DOHH2 (cell line): ENCODE results near the gene UNC119B.

Experiments used
- H3F3A ChIP-seq: fragments of 200-600 bp; sonication (generic), shearing (Covaris generic); 2 replicates; pipeline ENCODE4 v1.6.0; 2016; ENCODE audit warnings: antibody characterized with exemption, mild to moderate bottlenecking; ENCODE audit not compliant: control insufficient read depth, insufficient read depth
- H3K27ac ChIP-seq: fragments of 200-600 bp; sonication (generic); 2 replicates; pipeline ENCODE4 v1.5.1; 2014; ENCODE audit warnings: low read depth, mild to moderate bottlenecking, low read length, moderate library complexity
- H3K27me3 ChIP-seq: fragments of 200-600 bp; sonication (generic); 2 replicates; pipeline ENCODE4 v1.6.1; 2014; ENCODE audit warnings: mild to moderate bottlenecking, low read length, mixed read lengths; ENCODE audit not compliant: control insufficient read depth
- H3K36me3 ChIP-seq: fragments of 200-600 bp; sonication (generic); 2 replicates; pipeline ENCODE4 v1.6.1; 2014; ENCODE audit warnings: mild to moderate bottlenecking, low read length, moderate library complexity, mixed read lengths; ENCODE audit not compliant: control insufficient read depth
- H3K4me1 ChIP-seq: fragments of 200-600 bp; sonication (generic); 2 replicates; pipeline ENCODE4 v1.6.1; 2014; ENCODE audit warnings: mild to moderate bottlenecking, low read length, mixed read lengths; ENCODE audit not compliant: control insufficient read depth
- H3K4me2 ChIP-seq: fragments of 200-600 bp; sonication (generic); 2 replicates; pipeline ENCODE4 v1.6.0; 2014; ENCODE audit warnings: mild to moderate bottlenecking, low read length, moderate library complexity
- H3K4me3 ChIP-seq: fragments of 200-600 bp; sonication (generic); 2 replicates; pipeline ENCODE4 v1.5.1; 2014; ENCODE audit warnings: mild to moderate bottlenecking, low read length, mixed read lengths
- H3K79me2 ChIP-seq: fragments of 200-600 bp; sonication (generic); 2 replicates; pipeline ENCODE4 v1.6.1; 2014; ENCODE audit warnings: mild to moderate bottlenecking, low read length, mixed read lengths; ENCODE audit not compliant: control insufficient read depth
- H3K9me2 ChIP-seq: fragments of 200-600 bp; sonication (generic); replicated peaks from 2 replicates; pipeline ENCODE4 v1.6.1; 2014; ENCODE audit warnings: mild to moderate bottlenecking, low read length, mixed read lengths; ENCODE audit not compliant: control insufficient read depth
- H3K9me3 ChIP-seq: fragments of 200-600 bp; sonication (generic); 2 replicates; pipeline ENCODE4 v1.6.1; 2014; ENCODE audit warnings: antibody characterized with exemption, low read length, mixed read lengths; ENCODE audit not compliant: control insufficient read depth, insufficient read depth
- H4K20me1 ChIP-seq: fragments of 200-600 bp; sonication (generic); 2 replicates; pipeline ENCODE4 v1.6.0; 2014; ENCODE audit warnings: low read depth, mild to moderate bottlenecking, antibody characterized with exemption, low read length, moderate library complexity; ENCODE audit not compliant: control insufficient read depth, insufficient read depth
- EZH2phosphoT487 ChIP-seq: fragments of 200-600 bp; sonication (generic); IDR thresholded peaks from 2 replicates; pipeline ENCODE4 v1.6.1; 2017; ENCODE audit warnings: borderline replicate concordance, mild to moderate bottlenecking, antibody characterized with exemption, low read length, moderate library complexity, mixed read lengths
- TF ChIP-seq, protein P1 (sequence below): fragments of 200-600 bp; sonication (generic); IDR thresholded peaks from one replicate; pipeline ENCODE4 v1.5.1; 2014; ENCODE audit warnings: antibody characterized with exemption, mild to moderate bottlenecking, low read depth, low read length; ENCODE audit not compliant: poor library complexity, severe bottlenecking

The UNC119B gene

GRCh38 chr12:120735181-120735580 is 24.9 kb downstream of the UNC119B start:
- Histone ChIP-seq H3K27me3 (no peaks in the 10 kb centered on the region), H3K36me3 (no peaks in the 10 kb centered on the region), H3K4me2 (no peak overlapping the region), H3K79me2 (no peaks in the 10 kb centered on the region), H3K4me3 (no peak overlapping the region), H3K9me2 (no peaks in the 10 kb centered on the region), H3K4me1 (no peaks in the 10 kb centered on the region), H3F3A (no peaks in the 10 kb centered on the region), H3K27ac (no peak overlapping the region), H3K9me3 (no peaks in the 10 kb centered on the region), H4K20me1 (no peaks in the 10 kb centered on the region)
- no peak for TF ChIP-seq EZH2phosphoT487
- TF ChIP-seq, protein P1, sequence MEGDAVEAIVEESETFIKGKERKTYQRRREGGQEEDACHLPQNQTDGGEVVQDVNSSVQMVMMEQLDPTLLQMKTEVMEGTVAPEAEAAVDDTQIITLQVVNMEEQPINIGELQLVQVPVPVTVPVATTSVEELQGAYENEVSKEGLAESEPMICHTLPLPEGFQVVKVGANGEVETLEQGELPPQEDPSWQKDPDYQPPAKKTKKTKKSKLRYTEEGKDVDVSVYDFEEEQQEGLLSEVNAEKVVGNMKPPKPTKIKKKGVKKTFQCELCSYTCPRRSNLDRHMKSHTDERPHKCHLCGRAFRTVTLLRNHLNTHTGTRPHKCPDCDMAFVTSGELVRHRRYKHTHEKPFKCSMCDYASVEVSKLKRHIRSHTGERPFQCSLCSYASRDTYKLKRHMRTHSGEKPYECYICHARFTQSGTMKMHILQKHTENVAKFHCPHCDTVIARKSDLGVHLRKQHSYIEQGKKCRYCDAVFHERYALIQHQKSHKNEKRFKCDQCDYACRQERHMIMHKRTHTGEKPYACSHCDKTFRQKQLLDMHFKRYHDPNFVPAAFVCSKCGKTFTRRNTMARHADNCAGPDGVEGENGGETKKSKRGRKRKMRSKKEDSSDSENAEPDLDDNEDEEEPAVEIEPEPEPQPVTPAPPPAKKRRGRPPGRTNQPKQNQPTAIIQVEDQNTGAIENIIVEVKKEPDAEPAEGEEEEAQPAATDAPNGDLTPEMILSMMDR: no peak

DNA sequence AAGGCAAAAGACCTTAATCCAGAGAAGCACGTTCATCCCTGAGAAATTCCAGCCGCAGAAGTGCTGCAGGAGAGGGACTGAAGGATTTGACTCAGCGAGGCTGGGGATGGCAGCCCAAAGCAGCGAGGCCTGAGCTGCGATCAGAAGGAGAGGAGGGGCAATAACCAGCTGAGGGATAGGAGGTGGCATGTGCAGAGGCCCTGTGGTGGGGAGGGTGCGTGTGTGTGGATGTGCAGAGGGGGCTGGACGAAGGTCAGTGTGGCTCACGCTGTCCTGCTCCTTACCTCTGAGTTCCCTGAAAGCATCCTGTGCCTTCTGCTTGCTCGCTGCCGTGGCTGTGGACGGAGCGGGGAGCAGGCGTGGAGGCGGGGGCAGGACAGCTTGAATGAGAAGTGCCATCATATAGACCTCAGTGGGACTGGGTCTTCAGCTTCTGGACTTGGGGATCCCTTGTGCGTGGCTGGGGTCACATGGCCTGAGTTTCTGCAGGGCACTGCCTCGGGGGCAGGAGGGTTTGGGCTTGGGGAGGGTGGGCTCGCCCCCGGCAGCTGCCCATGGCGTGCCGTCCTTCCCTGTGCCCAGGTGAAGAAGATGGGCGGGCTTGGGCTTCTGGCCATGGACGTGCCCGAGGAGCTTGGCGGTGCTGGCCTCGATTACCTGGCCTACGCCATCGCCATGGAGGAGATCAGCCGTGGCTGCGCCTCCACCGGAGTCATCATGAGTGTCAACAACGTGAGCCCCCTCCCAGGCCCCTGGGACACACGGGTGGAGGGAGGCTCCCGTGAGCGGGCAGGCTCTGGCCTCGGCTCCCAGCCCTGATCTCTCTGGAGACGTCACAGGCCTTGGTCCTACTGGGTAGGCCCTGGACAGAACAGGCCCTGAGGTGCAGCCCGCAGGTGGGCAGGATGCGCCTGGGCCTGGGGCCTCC is 26.4 kb downstream of the UNC119B start:
- Histone ChIP-seq H3K4me2 (no peak overlapping the region), H3K27ac (no peak overlapping the region), H4K20me1 (no peaks in the 10 kb centered on the region), H3K79me2 (no peaks in the 10 kb centered on the region), H3K4me3 (no peak overlapping the region), H3K27me3 (no peaks in the 10 kb centered on the region), H3K9me3 (no peaks in the 10 kb centered on the region), H3K4me1 (no peaks in the 10 kb centered on the region), H3K36me3 (no peaks in the 10 kb centered on the region), H3K9me2 (no peaks in the 10 kb centered on the region), H3F3A (no peaks in the 10 kb centered on the region)
- TF ChIP-seq, protein P1: no peak
- TF ChIP-seq EZH2phosphoT487: no peak

DNA sequence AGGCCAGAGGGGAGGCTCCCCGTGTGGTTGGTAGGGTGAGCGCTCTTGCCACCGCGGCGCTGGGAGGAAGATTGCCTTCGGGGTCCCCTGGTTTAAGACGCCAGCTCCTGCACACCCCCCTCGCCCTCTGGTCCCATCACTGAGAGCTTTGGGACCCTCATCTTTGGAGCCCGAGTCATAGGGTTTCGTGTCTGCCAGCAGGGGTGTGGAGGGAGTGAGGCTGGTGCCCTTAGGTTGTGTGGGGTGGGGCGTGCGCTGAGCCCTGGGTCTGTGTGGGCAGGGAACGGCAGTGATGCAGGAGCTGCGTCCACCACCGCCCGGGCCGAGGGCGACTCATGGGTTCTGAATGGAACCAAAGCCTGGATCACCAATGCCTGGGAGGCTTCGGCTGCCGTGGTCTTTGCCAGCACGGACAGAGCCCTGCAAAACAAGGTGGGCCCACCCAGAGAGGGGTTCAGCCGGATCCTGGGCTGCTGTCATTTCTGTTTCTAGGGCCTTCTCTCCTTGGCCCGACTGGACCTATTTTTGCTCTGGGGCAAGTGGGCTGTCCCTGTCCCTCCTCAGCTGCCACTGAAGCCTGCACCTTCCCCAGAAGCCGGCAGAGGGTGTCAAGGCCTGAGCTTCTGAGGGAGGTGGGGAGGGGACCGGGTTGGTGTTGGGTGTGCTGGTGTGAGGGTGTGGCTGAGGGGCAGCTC is 27.4 kb downstream of the UNC119B start:
- Histone ChIP-seq H3K27me3 (no peaks in the 10 kb centered on the region), H3K27ac (no peak overlapping the region), H3K4me3 (no peak overlapping the region), H3K36me3 (no peaks in the 10 kb centered on the region), H3K4me2 (no peak overlapping the region), H3K9me3 (no peaks in the 10 kb centered on the region), H3F3A (no peaks in the 10 kb centered on the region), H4K20me1 (no peaks in the 10 kb centered on the region), H3K79me2 (no peaks in the 10 kb centered on the region), H3K9me2 (no peaks in the 10 kb centered on the region), H3K4me1 (no peaks in the 10 kb centered on the region)
- TF ChIP-seq EZH2phosphoT487: no peak
- TF ChIP-seq, protein P1: peak; percentile 47
